ENCODE data around the gene ANKRD28.

- TF ChIP-seq, protein P1, sequence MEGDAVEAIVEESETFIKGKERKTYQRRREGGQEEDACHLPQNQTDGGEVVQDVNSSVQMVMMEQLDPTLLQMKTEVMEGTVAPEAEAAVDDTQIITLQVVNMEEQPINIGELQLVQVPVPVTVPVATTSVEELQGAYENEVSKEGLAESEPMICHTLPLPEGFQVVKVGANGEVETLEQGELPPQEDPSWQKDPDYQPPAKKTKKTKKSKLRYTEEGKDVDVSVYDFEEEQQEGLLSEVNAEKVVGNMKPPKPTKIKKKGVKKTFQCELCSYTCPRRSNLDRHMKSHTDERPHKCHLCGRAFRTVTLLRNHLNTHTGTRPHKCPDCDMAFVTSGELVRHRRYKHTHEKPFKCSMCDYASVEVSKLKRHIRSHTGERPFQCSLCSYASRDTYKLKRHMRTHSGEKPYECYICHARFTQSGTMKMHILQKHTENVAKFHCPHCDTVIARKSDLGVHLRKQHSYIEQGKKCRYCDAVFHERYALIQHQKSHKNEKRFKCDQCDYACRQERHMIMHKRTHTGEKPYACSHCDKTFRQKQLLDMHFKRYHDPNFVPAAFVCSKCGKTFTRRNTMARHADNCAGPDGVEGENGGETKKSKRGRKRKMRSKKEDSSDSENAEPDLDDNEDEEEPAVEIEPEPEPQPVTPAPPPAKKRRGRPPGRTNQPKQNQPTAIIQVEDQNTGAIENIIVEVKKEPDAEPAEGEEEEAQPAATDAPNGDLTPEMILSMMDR (IDR thresholded peaks at IDR 0.05), result no peak
- TF ChIP-seq SMC3 (IDR thresholded peaks at IDR 0.05; ENCODE audit: low read depth, low read length), result no peak
Observed at GRCh38 chr3:15800327-15800726, 2.5 kb upstream of the ANKRD28 start.

Data from SK-N-SH (cell line).